Smooth muscle cell (in vitro differentiated cells): ENCODE data around the gene ATP13A4. TPM values are rescaled to one million over a fixed set of nuclear protein-coding genes. Genes with fewer than 3 reads are reported as not detected.

ENCODE experiments used
- DNase-seq: peaks from one replicate; lab custom pipeline; 2025; ENCODE audit not compliant: unreplicated experiment; lab: John Stamatoyannopoulos, UW
- H2AFZ ChIP-seq: fragments of 200-600 bp; sonication (generic); 2 replicates; pipeline ENCODE4 v1.6.0; 2016; ENCODE audit warnings: antibody characterized with exemption, low read depth, mild to moderate bottlenecking
- H3F3A ChIP-seq: fragments of 200-600 bp; sonication (generic); 2 replicates; pipeline ENCODE4 v1.6.0; 2017; ENCODE audit warnings: antibody characterized with exemption, low read depth
- H3K27ac ChIP-seq: fragments of 200-600 bp; sonication (generic); 2 replicates; pipeline ENCODE4 v1.5.1; 2016; ENCODE audit warnings: low read depth, mild to moderate bottlenecking
- H3K27me3 ChIP-seq: fragments of 200-600 bp; sonication (generic); 2 replicates; pipeline ENCODE4 v1.6.1; 2016; ENCODE audit warnings: low read depth, mild to moderate bottlenecking
- H3K36me3 ChIP-seq: fragments of 200-600 bp; sonication (generic); 2 replicates; pipeline ENCODE4 v1.5.1; 2016; ENCODE audit warnings: low read depth
- H3K4me1 ChIP-seq: fragments of 200-600 bp; sonication (generic); 2 replicates; pipeline ENCODE4 v1.5.1; 2016; ENCODE audit warnings: low read depth
- H3K4me2 ChIP-seq: fragments of 200-600 bp; sonication (generic); 2 replicates; pipeline ENCODE4 v1.6.0; 2016; ENCODE audit warnings: mild to moderate bottlenecking
- H3K4me3 ChIP-seq: fragments of 200-600 bp; sonication (generic); 2 replicates; pipeline ENCODE4 v1.5.1; 2016; ENCODE audit warnings: mild to moderate bottlenecking
- H3K79me2 ChIP-seq: fragments of 200-600 bp; sonication (generic); 2 replicates; pipeline ENCODE4 v1.6.0; 2016; ENCODE audit warnings: low read depth, mild to moderate bottlenecking
- H3K9ac ChIP-seq: fragments of 200-600 bp; sonication (generic); 2 replicates; pipeline ENCODE4 v1.6.0; 2016; ENCODE audit warnings: low read depth
- H3K9me3 ChIP-seq: fragments of 200-600 bp; sonication (generic); replicated peaks from 2 replicates; pipeline ENCODE4 v1.5.1; 2016; ENCODE audit warnings: low read depth
- H4K20me1 ChIP-seq: fragments of 200-600 bp; sonication (generic); 2 replicates; pipeline ENCODE4 v1.6.0; 2016; ENCODE audit warnings: low read depth
- CTCF ChIP-seq: fragments of 200-600 bp; sonication (generic); IDR thresholded peaks from 2 replicates; pipeline ENCODE4 v1.5.1; 2017; ENCODE audit warnings: borderline replicate concordance, mild to moderate bottlenecking, antibody characterized with exemption; ENCODE audit not compliant: insufficient read depth, poor library complexity, severe bottlenecking
- WGBS: methylation state at CpG from one replicate; pipeline ENCODE4 v1.1.7; 2016; ENCODE audit warnings: low lambda C conversion rate; 5-methylcytosine and 5-hydroxymethylcytosine counted together
- polyA plus RNA-seq: library from polyadenylated mRNA; unstranded; fragments of >200 nt; fragmentation: Nextera tagmentation; extraction: Ambion mirVana; gene quantifications from 2 replicates; pipeline ENCODE4 v1.2.1, GENCODE V29; 2016
- total RNA-seq: library from RNA; depleted of rRNA; stranded (reverse); fragments of >200 nt; gene quantifications from 2 replicates; pipeline ENCODE4 v1.2.3, GENCODE V29; 2014

ATP13A4 gene
- total and polyA plus RNA-seq, 2 experiments from 2014 or later: 0.27 to 0.50 TPM

- Histone ChIP-seq H3F3A (no peaks in the 10 kb centered on the region), H3K4me3 (no peak overlapping the region), H2AFZ (no peak overlapping the region), H3K36me3 (no peaks in the 10 kb centered on the region), H3K27ac (no peak overlapping the region), H3K79me2 (no peaks in the 10 kb centered on the region), H3K4me2 (no peak overlapping the region), H3K4me1 (no peaks in the 10 kb centered on the region), H3K27me3 (no peaks in the 10 kb centered on the region), H4K20me1 (no peaks in the 10 kb centered on the region), H3K9ac (no peak overlapping the region), H3K9me3 (no peaks in the 10 kb centered on the region)
- DNase-seq: no peak
- TF ChIP-seq CTCF: no peak
These were observed 154.4 kb downstream of the ATP13A4 start for GRCh38 chr3:193400304-193400703.

DNA sequence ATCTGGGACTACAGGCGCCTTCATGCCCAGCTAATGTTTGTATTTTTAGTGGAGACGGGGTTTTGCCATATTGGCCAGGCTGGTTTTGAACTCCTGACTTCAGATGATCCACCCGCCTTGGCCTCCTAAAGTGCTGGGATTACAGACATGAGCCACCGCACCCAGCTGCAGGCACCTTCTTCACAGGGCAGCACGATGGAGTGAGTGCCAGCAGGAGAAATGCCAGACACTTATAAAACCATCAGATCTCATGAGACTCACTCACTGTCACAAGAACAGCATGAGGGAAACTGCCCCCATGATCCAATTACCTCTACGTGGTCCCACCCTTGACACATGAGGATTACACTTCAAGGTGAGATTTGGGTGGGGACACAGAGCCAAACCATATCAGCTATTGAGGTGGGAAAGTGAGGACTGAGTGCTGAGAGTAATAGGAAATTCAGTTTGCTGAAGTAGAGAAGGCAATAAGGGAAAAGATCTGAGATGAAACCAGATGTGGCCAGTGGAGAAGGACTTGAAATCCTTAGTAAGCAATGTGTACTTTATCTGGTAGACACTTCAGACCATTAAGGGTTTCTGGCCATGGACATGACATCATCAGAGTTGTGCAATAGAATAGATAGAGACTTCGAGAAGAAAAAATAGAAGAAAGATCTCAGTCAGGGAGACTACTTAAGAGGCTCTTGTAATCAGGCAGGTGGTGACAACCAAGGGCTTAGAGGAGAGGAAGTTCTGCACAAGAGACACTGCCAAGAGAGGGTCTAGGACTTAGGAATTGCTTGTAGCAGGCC is 158.0 kb downstream of the ATP13A4 start:
- H3K27me3 ChIP-seq: no peaks in the 10 kb centered on the region
- no peaks in the 10 kb centered on the region for H3F3A ChIP-seq
- H3K4me2 ChIP-seq: no peak overlapping the region
- H3K79me2 ChIP-seq: no peaks in the 10 kb centered on the region
- H4K20me1 ChIP-seq: no peaks in the 10 kb centered on the region
- no peak overlapping the region for H3K4me3 ChIP-seq
- no peaks in the 10 kb centered on the region for H3K4me1 ChIP-seq
- TF ChIP-seq CTCF: no peak
- no peaks in the 10 kb centered on the region for H3K9me3 ChIP-seq
- 77% methylated on average over 7 of the region's 7 CpGs for WGBS
- no peak overlapping the region for H3K9ac ChIP-seq
- H3K36me3 ChIP-seq: no peaks in the 10 kb centered on the region
- no peak overlapping the region for H3K27ac ChIP-seq
- no peak for DNase-seq
- H2AFZ ChIP-seq: no peak overlapping the region

GRCh38 chr3:193391902-193392301 is 162.8 kb downstream of the ATP13A4 start:
- DNase-seq: no peak
- Histone ChIP-seq H3K9ac (no peak overlapping the region), H3K9me3 (no peaks in the 10 kb centered on the region), H3K4me3 (no peak overlapping the region), H4K20me1 (no peaks in the 10 kb centered on the region), H3K36me3 (no peaks in the 10 kb centered on the region), H3K4me1 (no peaks in the 10 kb centered on the region), H3K4me2 (no peak overlapping the region), H3K79me2 (no peaks in the 10 kb centered on the region), H3F3A (no peaks in the 10 kb centered on the region), H3K27me3 (no peaks in the 10 kb centered on the region), H2AFZ (no peak overlapping the region), H3K27ac (no peak overlapping the region)
- WGBS: 87% methylated on average over 3 of the region's 3 CpGs
- TF ChIP-seq CTCF: no peak

DNA sequence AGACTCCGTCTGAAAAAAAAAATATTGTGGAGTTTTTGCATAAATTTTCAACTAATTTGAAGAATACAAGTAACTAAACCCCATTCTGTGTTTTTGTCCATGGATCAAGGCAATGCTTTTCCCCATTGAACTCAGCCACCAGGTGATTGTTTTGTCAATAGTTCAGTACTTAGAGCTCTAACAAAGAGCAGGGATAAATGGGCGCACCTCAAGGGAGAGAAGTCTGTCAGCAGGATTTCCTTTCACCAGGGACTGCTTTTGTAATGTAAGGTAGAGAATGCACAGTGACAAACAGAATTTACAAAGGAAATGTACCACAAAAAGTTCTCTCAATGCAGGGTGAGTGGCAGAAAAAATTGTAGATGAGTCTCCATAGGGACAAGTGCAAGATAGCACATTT is 165.4 kb downstream of the ATP13A4 start:
- TF ChIP-seq CTCF: no peak
- H3K9ac ChIP-seq: no peak overlapping the region
- no peak overlapping the region for H3K4me2 ChIP-seq
- H3K4me1 ChIP-seq: no peaks in the 10 kb centered on the region
- WGBS: 68% methylated on average over 2 of the region's 2 CpGs
- DNase-seq: no peak
- H4K20me1 ChIP-seq: no peaks in the 10 kb centered on the region
- H3K9me3 ChIP-seq: no peaks in the 10 kb centered on the region
- H3K79me2 ChIP-seq: no peaks in the 10 kb centered on the region
- H3K4me3 ChIP-seq: no peak overlapping the region
- no peaks in the 10 kb centered on the region for H3F3A ChIP-seq
- no peak overlapping the region for H3K27ac ChIP-seq
- no peaks in the 10 kb centered on the region for H3K36me3 ChIP-seq
- H3K27me3 ChIP-seq: no peaks in the 10 kb centered on the region
- no peak overlapping the region for H2AFZ ChIP-seq
